GM20000 (cell line): ENCODE results near the gene MED12L.

Experiments used
- DNase-seq: peaks from one replicate; pipeline ENCODE4 v3.0.0; 2012; ENCODE audit warnings: low spot score
- CTCF ChIP-seq: IDR thresholded peaks from 2 replicates; pipeline ENCODE4 v1.5.1; 2012; ENCODE audit warnings: mild to moderate bottlenecking, control low read depth; ENCODE audit errors: extremely low read depth, missing control alignments

Gene MED12L

GRCh38 chr3:151107177-151107576, 21.7 kb downstream of the MED12L start:
- no peak for DNase-seq
- TF ChIP-seq CTCF: no peak

- TF ChIP-seq CTCF: no peak
- no peak for DNase-seq
These were observed 22.2 kb downstream of the MED12L start for GRCh38 chr3:151107701-151108100.

- no peak for TF ChIP-seq CTCF
- no peak for DNase-seq
These were observed 23.9 kb downstream of the MED12L start for GRCh38 chr3:151109286-151109800.

GRCh38 chr3:151112731-151113130, 27.3 kb downstream of the MED12L start:
- TF ChIP-seq CTCF: no peak
- no peak for DNase-seq

- DNase-seq: no peak
- TF ChIP-seq CTCF: no peak
These were observed 27.9 kb downstream of the MED12L start for GRCh38 chr3:151113343-151113742.

- DNase-seq: no peak
- TF ChIP-seq CTCF: no peak
These were observed 31.6 kb downstream of the MED12L start for GRCh38 chr3:151117047-151117446.

- no peak for DNase-seq
- TF ChIP-seq CTCF: no peak
These were observed 33.7 kb downstream of the MED12L start for GRCh38 chr3:151119188-151119587.
